Ecto neural progenitor cell (in vitro differentiated cells): Measurements from ENCODE around the gene IPCEF1.

ENCODE experiments used
- DNase-seq: peaks from one replicate; pipeline ENCODE4 v3.0.0-alpha.2; 2018; ENCODE audit warnings: low spot score

The IPCEF1 gene

DNA sequence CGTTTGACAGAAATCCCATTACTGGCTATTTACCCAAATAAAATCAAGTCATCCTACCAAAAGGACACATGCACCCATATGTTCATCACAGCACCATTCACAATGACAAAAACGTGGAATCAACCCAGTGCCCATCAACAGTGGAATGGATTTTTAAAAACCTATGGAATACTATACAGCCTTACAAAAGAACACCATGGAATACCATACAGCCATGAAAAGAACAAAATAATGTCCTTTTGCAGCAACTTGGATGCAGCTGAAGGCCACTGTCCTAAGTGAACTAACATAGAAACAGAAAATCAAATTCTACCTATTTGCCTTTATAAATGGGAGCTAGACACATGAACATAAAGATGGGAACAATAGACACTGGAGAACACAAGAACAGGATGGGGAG is 17.4 kb upstream of the IPCEF1 start:
- DNase-seq: no peak

GRCh38 chr6:154371281-154371680 is 14.7 kb upstream of the IPCEF1 start:
- DNase-seq: no peak

- DNase-seq: no peak
Observed at GRCh38 chr6:154370545-154370944, 13.9 kb upstream of the IPCEF1 start.

DNA sequence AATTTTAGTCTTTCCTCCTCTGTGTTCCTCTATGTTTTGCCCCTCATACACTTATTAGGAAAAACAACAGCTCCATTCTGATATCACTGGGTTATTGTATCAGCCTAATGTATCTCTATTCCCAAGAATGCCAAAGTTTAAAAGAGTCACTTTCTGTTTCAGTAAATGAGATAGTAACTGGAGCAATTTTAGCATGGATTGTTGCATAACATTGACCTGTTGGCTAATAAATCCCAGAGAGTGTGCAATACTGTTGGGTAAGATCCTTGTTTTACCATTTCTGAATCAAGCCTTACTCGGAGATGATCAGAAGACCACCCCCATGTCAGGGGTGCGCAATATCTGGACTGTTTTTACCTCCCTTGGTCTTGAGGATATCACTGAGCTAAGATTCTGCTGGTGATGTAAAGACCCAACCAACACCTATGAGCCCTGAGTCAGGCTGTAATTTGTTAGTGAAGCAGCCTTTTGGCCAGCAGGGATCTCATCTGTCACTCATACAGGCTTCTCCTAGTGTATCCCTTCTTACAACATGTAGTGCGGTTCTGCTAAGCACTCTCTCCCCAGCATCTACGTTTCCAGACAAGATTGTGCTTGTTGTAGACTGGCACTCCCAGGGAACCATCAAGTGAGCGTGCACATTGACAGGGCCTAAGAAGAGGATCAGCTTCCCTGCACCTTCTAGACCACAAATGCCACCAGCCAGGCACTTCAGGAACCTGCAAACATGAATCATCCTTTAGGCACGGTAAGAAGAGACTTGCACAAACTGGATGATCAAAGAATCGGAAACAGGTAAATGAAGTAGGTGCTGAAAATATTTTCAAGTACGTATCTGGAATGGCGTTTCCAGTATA is 11.5 kb upstream of the IPCEF1 start:
- no peak for DNase-seq

- no peak for DNase-seq
Observed at GRCh38 chr6:154367336-154367735, 10.7 kb upstream of the IPCEF1 start.

DNA sequence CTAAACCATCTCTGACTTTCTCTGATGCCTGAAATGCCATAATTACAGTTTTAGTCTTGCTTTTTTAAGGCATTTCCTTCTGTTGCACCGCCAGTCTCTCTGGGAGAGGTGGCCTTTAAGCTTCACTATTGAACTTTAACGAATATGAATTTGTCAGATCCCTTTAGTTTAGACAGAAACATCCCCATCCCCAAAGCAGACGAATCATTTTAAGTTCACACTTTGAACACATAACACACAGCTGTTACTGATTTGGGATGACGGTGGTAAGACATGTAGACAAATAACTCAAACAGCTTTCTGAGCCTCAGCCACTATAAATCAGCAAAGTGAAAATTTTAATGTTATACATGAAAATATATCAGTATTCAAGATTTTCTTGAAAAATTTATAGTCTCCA is 7.2 kb upstream of the IPCEF1 start:
- no peak for DNase-seq

DNA sequence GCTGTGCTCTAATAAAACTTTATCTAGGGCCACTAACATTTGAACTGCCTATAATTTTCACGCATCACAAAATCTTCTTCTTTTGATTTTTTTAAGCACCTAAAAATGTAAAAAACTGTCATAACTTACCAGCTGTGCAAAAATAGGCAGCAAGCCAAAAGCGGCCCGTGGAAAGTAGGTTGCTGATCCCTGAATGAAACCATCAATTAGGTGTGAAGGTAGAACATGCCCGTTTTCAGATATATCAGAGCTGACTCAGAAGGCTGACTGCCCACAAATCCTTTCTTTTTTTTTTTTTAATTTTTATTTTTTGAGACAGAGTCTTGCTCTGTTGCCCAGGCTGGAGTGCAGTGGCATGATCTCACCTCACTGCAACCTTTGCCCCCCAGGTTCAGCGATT is 4.9 kb upstream of the IPCEF1 start:
- no peak for DNase-seq

DNA sequence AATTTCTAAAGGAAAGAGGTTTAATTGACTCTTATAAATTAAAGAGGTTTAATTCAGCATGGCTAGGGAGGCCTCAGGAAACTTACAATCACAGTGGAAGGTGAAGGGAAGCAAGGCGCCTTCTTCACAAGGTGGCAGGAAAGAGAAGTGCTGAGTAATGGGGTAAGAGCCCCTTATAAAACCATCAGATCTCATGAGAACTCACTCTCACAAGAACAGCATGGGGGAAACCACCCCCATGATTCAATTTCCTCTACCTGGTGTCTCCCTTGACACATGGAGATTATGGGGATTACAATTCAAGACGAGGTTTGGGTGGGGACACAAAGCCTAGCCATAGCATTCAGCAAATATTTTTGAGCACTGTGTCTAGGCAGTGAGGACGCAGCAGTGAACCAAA is 3.9 kb upstream of the IPCEF1 start:
- no peak for DNase-seq

- no peak for DNase-seq
Observed at GRCh38 chr6:154359679-154360078, 3.1 kb upstream of the IPCEF1 start.

DNA sequence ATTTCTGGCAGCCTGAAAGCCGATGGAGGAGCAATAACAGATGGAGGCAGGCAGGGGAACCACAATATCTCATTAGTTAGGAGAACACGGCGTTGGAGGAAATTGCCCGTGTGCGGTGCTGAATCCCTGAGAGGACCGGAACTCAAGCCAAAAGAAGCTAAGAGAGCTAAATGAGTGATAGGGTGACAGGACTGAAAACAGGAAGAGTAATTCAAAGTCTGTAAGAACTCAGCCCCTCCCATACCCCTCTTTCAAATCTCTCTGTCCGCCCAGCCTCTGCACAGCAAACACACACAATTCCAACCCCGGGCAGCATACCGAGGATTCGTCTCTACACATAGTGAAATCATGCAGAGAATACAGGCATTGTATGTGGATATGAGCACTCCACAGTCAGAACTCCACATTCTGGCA is 2.6 kb upstream of the IPCEF1 start:
- DNase-seq: no peak

DNA sequence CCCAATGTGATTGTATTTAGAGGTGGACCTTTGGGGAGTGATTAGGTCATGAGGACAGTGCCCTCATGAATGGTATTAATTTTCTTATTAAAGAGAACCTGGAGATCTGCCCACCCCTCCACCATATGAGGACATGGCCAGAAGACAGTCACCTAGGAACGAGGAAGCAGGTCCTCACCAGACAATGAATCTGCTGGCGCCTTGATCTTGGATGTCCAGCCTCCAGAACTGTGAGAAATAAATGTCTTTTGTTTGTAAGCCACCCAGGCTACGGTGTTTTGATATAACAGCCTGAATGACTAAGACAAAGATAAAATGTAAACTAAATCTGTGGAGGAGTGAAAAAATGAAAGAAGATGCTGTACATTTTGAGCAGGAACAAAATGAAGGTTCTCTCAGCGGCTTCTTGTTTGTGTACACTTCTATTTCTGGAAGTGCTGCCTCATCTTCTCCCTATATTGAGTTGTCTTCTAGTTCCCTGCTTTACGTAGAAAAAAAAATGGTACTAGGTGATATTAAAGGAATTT is 1.5 kb upstream of the IPCEF1 start:
- no peak for DNase-seq

DNA sequence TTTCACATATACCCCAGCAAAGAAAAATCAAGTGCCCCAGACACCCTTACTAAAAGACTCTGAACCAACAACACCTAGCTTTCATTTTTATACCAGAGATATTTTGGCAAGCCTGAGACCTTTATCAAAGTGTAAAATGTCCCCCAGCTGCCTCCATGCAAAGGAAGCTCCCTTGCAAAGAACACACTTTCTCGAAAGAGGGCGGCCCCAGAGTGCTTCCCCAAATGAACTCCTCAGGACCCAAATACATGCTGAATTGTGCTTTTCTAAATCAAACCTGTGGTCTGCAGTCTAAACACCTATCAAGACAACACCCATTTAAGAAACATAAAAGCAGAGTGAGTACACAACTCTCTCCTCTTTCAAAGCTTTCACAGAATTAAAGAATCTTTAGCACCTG is 490 bp downstream of the IPCEF1 start:
- DNase-seq: no peak

DNA sequence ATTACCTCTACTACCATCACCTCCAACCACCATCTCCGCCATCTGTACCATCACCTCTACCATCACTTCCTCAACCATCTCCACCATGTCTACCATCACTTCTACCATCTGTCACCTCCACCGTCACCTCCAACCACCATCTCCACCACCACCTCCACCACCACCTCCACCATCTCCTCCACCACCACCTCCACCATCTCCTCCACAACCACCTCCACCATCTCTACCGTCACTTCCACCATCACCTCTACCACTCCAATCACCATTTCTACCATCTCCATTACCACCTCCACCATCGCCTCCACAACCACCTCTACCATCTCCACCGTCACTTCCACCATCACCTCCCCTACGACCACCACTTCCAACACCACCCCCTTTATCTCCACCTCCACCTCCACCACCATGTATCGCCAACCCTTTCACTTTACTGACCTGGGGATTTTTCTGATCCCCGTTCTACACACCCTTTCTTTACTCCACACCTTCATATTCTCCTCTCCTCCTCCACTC is 2.3 kb downstream of the IPCEF1 start:
- no peak for DNase-seq

DNA sequence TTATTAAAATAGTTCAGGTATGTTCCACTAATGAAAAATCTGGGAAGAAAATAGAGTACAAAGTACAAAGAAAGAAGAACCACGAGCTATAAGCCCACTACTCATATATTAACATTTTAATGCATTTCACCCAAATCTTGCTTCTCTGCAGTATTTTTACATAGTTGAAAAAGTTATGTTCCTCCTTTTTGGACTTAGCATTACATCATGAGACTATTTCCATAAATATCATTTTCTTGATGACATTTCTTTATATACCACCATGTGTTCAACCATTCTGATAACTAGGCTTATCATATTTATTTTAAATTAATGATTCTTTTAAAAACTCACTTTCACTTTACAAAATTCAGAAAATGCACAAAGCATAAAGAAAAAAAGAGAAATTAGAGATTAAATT is 3.0 kb downstream of the IPCEF1 start:
- DNase-seq: no peak

DNA sequence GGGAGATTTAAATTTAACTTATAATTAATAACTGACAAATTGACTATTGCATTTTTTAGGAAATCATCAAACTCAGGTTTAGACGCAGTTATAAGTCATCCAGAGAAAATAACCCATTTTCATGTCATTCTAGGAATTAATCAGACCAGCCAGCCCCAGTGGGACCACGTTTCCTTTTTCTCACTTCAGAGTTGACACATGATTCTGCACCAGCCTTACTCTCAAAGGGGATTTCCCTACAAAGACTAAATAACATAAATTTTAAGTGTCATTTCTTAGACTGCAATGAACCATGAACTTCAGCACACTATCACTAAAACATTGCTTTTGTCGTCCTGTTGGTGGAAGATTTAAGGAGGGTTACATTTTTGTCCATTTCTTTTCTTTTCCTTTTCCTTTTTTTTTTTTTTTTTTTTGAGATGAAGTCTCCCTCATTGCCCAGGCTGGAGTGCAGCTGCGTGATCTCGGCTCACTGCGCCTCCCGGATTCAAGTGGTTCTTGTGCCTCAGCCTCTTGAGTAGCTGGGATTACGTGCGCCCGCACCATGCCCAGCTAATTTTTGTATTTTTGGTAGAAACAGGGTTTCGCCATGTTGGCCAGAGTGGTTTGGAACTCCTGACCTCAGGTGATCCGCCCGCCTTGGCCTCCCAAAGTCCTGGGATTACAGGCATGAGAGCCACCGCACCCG is 3.6 kb downstream of the IPCEF1 start:
- DNase-seq: no peak

DNA sequence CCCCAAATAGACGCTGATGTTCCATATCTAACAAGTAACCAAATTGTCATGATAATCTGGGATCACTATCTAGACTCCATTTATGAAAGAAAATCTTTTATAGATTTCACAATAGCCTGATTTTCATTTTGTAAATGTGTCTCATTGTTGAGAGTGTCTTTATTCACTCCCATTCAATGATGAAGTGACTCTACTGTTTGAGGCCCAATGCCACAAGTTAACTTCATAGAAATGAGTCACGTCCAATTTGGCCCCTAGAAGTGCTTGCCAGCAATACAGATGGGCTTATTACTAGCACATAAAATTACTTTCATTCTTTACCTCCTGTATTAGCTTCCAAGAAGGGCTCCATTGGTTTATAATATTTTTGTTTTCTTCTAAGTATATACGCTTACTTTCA is 6.3 kb downstream of the IPCEF1 start:
- no peak for DNase-seq

DNA sequence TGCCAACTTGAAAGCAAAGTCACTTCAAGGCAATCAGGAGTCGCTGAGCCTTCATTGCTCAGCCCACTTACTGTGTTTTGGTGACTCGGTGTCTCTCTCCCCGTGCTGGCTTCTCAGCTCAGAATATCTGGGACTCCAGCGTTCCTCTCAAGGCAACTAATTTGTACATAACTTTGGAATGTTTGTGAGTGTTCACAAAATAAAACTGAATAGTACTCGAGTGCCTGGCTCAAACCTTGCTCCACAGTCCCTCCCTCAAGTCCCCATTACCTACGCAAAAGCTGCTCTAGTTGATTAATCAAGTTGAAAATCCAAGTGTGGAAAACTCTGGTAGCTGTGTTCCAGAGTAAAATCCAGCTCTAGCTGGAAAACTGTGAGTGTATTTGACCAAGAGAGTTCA is 8.6 kb downstream of the IPCEF1 start:
- no peak for DNase-seq

- no peak for DNase-seq
Observed at GRCh38 chr6:154345811-154346210, 10.8 kb downstream of the IPCEF1 start.

DNA sequence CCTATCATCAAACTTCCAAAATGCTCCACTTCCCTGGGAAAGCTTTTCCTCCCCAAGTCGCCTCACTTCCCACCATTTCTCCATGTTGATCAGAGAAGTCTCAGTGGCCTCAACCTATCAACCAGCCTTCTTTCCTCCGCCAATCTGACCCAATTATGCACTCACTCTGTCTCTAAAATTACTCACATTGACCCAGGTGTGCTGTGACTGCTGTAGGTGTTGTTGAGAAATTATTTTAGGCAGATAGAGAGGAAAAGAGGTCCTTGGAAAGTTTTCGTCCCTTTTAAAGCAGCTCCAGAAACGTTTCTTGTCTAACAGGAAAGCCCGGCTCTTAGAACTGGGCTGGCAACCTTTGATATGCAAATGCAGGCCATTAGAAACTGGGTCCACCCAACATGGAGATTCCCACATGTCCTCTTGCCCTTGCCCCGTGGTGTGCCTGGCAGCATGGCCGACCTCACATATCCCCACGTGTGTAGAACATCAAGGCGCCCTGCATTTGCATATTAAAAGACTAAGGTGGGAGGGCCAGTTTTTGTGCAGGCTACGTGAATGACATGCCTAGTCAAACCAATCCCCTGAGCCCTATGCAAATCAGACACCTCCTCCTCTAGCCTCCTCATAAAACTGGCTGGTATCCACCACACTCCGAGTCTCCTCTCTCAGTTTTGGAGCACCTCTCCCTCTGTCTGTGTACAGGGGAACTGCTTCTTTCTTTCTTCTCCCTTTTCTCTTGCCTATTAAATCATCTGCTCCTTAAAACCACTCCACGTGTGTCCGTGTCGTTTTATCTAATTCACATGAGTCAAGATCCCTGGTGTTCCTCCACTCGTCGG is 12.9 kb downstream of the IPCEF1 start:
- peak; percentile 59 for DNase-seq

- no peak for DNase-seq
Observed at GRCh38 chr6:154341871-154342270, 14.7 kb downstream of the IPCEF1 start.

DNA sequence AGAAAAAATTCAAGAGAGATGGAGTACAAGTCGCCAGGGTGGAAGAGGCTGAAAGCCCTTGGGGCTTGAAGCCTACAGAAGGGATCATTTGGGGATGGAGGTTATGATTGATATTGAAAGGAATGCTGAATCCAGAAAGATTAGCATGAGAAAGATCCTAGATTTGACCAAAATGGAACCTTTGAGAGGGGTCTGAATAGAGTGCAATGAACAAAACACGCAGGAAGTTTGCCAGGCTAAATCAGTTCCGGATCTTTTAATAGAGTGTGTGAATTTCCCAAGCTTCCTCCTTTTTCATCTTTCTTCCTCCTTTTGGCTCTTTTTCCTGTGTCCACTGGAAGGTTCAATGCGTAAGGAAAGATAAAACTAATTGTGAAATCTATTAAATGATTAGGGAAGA is 15.3 kb downstream of the IPCEF1 start:
- no peak for DNase-seq

GRCh38 chr6:154337406-154338005 is 19.1 kb downstream of the IPCEF1 start:
- DNase-seq: no peak
